NCI-H2227 (cell line): Measurements from ENCODE around the gene ARPC2.

Experiments used
- DNase-seq: peaks from one replicate; lab custom pipeline; 2025; ENCODE audit not compliant: unreplicated experiment; lab: John Stamatoyannopoulos, UW

The ARPC2 gene

DNA sequence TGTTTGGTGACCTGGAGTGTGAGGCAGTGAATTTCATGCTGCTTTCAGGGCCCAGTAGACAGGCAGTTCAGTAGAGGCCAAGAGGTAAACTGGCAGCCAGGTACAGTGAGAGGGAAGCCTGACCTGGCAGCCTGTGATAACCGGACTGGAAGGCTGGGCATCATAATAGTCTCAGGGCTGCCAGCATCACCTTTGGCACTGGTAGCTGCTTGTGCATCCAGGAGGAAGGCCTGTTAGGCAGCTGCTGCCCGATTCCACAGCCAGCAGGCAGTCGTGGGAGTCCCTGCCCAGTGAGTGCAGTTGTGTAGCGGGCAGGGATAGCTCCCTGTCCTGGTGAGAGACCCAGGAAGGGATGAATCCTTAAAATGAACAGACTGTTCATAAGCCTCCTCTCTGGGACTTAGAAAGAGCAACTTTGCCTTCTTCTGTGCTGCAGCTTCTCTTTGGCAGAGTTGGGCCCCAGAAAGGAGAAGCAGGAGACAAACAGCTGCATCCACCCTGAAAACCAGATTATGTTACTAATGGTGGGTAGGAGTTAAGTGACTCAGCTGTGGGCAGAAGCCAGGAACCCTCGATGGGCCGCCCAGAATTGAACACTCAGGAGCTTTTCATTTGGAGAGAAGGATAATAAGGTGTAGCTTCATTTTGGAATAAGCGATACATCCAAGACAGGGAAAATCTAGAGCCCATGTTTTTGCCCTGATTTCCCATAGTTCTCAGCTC lies 35.7 kb downstream of the ARPC2 start:
- no peak for DNase-seq

GRCh38 chr2:218253232-218253625 lies 36.2 kb downstream of the ARPC2 start:
- no peak for DNase-seq

GRCh38 chr2:218255446-218255845 lies 38.5 kb downstream of the ARPC2 start:
- DNase-seq, result no peak

DNA sequence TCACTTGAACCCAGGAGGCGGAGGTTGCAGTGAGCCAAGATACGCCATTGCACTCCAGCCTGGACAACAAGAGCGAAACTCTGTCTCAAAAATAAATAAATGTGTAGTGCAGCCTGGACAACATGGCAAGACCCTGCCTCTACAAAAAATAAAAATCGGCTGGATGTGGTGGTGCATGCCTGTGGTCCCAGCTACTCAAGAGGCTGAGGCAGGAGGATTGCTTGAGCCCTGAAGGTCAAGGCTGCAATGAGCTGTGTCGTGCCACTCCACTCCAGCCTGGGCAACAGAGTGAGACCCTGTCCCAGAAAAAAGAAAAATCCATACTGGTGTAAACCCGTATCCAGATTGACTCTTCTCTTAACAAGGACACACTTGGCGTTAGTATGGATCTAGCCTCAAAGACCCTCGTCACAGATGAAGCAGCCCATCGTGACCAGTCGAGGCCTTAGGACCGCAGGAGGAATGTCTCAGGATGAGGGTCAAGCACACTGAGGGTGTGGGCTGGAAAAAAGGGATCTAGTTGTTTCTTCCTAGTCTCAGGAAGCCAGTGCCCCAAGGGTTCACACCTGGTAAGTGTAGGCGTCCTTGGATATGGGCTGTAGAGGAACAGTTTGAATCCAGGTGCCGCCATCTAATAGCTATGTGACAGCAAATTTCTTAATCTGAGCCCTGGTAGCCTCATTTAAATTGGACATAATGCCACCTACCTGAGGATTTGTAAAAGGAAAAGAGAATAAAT lies 39.8 kb downstream of the ARPC2 start:
- no peak for DNase-seq

DNA sequence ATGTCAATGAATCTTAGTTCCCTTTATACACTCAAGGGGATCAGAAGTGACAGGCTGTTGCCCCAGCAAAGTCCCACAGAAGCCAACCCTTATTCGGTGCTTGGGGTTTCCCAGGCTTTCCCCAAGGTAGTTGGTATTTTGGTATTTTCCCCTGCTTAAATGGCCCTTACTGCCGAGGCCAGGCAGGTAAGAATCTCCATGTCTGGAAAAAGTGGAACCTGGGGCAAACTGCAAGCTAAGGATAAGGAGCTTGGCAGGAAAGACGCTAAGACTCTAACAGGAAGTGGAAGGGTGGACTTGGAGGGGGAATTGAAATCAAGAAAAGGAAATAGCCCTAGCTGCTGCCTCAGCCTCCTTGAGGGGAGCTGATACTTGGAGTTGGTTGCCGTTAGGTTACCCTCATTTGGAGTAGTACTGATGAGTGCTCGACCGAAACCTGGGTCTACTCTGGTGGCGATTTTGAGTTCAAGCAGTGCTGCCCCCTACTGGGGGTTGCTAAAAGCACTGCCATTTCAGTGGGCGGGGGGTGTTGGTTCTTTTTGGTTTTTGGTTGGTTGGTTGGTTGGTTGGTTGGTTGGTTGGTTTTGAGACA lies 40.5 kb downstream of the ARPC2 start:
- no peak for DNase-seq

- DNase-seq, result peak; percentile 31
Observed at GRCh38 chr2:218259099-218259961, 42.3 kb downstream of the ARPC2 start.

DNA sequence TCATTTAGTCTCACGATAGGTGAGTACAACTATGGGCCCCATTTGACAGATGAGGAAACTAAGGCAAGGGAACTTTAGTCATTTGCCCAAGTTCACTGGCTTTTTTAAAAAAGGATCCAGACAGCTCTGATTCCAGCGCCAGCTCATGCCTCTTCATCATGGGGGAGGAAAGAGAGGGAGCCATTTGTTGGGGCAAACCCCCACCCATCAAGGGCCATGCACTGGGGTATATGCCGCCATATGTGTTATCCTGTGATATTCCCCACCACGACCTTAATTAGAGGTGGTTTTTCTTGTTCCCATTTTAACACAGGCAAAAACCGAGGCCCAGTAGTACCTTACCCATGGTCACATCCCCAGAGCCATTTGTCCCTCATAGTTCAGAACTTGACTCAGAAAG lies 43.2 kb downstream of the ARPC2 start:
- DNase-seq, result no peak

- peak; percentile 27 for DNase-seq
Observed at GRCh38 chr2:218260742-218261422, 43.9 kb downstream of the ARPC2 start, which contains the start of gene GPBAR1. GPBAR1 (plus strand) TSS chr2:218261015; CDS start chr2:218262725, 1,710 bp downstream.

GRCh38 chr2:218261423-218262236 lies 44.6 kb downstream of the ARPC2 start:
- peak; percentile 18 for DNase-seq

DNA sequence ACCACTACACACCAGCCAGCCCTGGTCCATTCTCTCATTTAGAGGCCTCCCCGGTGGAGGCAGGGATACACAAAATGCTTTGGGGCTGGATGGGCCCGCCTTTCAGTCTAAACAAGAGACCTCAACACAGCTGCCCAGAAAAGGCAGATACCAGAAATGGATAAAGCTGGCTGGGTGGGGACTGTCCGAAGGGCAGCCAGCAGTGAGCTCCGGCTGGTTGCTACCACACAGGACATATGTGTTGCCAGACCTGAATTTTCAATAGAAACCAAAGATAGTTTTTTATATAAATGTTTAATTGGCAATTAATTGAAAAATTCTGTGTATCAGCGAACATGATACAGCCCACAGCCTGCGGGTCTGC lies 45.2 kb downstream of the ARPC2 start:
- DNase-seq, result no peak

DNA sequence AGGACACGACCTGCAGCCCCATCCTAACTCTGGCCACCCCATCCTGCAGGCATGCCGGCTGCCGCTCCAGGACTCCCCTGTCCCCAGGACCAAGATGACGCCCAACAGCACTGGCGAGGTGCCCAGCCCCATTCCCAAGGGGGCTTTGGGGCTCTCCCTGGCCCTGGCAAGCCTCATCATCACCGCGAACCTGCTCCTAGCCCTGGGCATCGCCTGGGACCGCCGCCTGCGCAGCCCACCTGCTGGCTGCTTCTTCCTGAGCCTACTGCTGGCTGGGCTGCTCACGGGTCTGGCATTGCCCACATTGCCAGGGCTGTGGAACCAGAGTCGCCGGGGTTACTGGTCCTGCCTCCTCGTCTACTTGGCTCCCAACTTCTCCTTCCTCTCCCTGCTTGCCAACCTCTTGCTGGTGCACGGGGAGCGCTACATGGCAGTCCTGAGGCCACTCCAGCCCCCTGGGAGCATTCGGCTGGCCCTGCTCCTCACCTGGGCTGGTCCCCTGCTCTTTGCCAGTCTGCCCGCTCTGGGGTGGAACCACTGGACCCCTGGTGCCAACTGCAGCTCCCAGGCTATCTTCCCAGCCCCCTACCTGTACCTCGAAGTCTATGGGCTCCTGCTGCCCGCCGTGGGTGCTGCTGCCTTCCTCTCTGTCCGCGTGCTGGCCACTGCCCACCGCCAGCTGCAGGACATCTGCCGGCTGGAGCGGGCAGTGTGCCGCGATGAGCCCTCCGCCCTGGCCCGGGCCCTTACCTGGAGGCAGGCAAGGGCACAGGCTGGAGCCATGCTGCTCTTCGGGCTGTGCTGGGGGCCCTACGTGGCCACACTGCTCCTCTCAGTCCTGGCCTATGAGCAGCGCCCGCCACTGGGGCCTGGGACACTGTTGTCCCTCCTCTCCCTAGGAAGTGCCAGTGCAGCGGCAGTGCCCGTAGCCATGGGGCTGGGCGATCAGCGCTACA lies 45.9 kb downstream of the ARPC2 start:
- DNase-seq, result no peak

DNA sequence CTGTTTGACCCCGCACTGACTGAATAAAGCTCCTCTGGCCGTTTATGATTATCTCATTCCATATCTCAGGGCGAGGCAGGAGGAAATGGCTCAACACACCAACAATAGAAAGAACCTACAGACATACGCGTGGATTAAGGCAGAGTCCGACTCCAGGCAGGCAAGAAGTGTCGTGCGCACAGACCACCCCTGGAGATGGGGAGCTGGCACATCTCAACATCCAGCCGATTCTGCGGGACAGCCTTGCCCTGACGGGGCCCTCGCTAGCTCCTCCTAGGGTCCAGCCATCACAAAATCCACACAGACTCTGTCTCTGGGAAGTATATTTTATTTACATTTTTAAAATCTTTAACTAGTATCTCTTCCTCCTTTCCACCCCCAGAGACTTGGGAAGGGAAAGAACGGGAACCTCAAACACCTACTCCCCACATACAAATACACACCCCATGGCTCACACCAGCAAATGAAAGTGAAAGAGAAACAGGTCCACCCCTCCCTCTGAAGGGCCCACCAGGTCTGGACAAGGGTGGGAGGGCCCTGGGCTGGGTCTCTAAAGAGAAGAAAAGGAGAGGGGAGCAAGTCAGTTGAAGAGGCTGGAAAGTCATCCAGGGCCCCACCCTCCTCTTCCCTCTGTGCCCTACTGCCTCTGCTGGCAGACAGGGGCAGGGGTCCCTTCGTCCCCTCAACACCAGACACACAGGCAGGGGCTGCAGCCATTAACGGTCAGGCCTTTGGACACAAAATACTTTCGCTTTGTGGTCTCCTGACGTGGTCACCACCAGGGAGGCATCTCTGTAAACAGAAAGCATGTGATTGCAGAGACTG lies 47.0 kb downstream of the ARPC2 start:
- DNase-seq, result no peak

DNA sequence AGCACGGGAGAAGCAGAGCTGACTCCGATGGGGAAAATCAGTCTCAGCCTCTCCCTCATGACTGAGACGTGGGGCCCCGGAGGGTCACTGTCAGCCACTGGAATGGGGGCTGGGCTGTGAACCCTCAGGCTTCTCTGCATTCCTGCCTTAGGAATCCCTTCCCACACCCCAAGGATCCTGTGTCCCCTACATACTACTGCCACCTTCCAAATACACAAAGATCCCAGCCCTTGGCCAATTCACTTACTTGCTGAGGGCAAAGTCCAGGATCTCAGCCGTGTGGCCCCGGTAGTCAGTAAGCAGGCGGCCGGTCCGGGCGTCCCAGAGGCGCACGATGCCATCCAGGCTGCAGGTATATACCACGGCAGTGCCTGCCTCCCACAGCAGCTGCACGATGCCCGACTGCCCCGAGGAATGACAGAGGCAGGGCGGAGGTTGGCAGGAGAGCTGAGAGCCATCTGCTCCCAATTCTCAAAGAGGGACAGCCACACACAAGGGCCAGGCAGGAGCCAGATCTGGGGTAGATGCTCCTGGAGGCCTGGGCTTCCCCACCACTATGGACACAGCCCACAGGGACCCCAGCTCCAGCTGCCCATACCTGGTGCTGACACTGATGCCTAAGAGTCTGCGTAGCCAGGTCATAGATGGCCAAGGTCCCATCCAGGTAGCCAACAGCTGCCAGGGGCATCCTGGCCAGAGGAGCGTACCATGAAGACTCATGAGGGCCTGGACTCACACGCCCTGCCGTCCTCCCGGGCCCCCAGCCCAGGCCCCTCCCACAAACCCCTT lies 48.0 kb downstream of the ARPC2 start:
- DNase-seq, result no peak

GRCh38 chr2:218265626-218266025 lies 48.6 kb downstream of the ARPC2 start:
- DNase-seq, result no peak

DNA sequence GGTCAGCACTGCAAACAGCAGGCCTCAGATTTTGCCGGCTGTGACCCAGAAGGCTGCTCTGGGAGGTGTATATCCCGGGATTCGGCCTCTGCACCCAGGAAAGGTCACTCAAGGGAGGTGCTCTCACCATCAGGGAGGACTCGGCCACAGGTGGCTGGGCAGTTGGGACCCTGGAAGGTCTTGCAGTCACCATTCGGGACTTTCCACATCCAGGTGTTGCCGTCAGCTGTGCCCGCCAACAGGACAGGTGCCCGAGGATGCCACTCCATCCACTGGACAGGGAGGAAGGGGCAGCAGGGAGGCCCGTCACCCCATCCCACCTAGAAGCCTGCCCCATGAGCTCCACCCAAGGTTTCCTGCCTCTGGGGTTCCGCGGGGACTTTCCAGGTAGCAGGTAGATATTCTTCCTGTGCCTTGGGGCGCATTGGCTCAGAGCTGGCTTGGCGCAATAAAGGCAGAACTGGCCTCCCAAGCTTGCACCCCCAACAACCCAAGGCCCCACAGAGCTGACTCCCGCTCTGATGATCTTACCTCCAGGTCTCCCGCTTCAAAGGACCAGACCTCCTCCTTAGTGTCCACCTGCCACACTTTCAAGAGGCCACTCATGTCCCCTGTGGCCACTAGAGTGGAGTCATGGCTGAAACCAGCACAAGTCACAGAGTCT lies 49.5 kb downstream of the ARPC2 start:
- DNase-seq, result no peak

DNA sequence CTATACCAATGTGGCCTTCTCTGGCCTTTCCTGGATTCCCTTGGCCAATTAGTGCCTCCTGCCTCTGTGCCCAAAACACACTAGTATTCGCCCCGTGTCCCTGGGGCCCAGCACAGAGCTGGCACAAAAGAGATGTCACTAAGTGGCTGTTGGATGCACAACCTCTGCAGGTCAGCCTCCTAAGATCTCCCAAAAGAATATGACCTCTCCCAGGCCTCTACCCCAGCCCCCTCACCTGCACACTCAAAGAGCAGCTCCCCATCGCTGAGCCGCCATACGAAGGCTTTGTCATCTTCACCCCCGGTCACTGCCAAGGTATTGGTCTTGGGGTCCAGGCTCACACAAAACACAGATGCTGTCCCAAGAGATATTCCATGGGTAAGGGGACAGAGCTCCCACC lies 50.3 kb downstream of the ARPC2 start:
- DNase-seq, result no peak
